ENCODE data around the gene VPS33B. TPM values are rescaled to one million over a fixed set of nuclear protein-coding genes. Genes with fewer than 3 reads are reported as not detected.
A peak's percentile ranks its signal among the peaks of the same experiment; 100 is the strongest.

Gene VPS33B
- total RNA-seq, 1 donor: 8.0 TPM

DNA sequence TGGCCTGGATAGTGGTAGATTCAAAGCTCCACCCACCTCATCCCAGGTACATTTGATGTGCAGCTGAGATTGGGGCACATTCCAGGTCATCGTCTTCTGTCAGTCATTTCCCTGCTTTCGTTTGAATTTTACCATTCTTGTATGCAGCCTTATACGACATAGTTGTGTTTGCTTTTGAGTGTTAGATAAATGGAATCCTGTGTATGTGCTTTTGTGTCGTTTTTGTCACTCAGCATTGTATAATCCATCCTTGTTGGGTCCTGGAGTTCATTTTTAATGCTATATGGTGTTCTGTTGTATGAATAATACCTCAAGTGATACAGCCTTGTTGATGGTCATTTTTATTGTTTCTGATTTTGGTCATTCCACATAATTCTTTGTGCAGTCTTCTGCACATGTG, 60.4 kb downstream of the VPS33B start:
- Histone ChIP-seq H2AFZ (ENCODE audit: low read length) (no peak overlapping the region), H3K4me2 (ENCODE audit: insufficient read depth, low read length) (no peak overlapping the region), H3K36me3 (ENCODE audit: insufficient read depth, low read length) (peaks cover 42% of the 10 kb centered on the region)

DNA sequence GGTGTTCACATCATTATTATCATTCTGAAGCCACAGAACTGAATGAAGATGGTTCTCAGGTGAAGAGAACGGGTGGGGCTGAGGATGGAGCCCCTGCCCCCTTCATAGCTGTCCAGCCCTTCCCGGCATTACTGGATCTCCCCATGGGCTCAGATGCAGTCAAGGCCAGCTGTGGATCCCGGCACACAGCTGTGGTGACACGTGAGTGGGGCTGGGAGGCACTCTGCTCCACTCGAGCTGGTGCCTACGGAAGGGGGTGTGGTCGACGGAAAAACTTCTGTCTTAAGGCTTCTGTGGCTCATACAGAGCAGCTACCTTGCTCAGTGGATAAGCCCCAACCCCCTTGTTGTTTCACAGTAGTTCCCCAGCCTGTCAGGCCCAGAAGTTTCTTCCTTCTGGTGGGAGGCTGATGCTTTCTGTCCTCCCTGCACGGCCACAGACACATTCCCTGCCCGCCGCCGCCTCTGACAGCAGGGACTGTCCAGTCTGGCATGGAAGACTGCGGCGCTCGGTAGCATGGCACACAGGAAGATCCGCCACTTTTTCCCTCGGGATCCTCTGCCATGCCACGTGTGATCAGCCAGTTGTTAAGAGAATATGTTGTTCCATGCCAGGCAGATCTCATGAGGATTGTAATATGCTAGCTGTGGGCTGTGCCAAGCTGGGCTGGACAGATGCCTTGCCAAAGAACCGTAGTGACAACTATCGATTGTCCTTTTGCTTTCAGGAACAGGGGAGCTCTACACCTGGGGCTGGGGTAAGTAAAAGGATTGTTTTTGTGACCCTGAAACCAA, 61.9 kb downstream of the VPS33B start:
- Histone ChIP-seq H3K4me3 (ENCODE audit: insufficient read depth, low read length) (no peak overlapping the region), H3K9me3 (ENCODE audit: low read depth, low read length) (no peaks in the 10 kb centered on the region), H3K4me1 (ENCODE audit: insufficient read depth, low read length) (peaks cover 20% of the 10 kb centered on the region), H3K27me3 (ENCODE audit: insufficient read depth, low read length) (no peaks in the 10 kb centered on the region), H3K79me2 (ENCODE audit: insufficient read depth, low read length) (peaks cover 27% of the 10 kb centered on the region), H3K27ac (ENCODE audit: low read depth, low read length) (no peak overlapping the region), H3K4me2 (ENCODE audit: insufficient read depth, low read length) (no peak overlapping the region), H4K20me1 (ENCODE audit: insufficient read depth, low read length) (no peaks in the 10 kb centered on the region), H2AFZ (ENCODE audit: low read length) (no peak overlapping the region), H3K36me3 (ENCODE audit: insufficient read depth, low read length) (peaks cover 32% of the 10 kb centered on the region)
- TF ChIP-seq, protein P1, sequence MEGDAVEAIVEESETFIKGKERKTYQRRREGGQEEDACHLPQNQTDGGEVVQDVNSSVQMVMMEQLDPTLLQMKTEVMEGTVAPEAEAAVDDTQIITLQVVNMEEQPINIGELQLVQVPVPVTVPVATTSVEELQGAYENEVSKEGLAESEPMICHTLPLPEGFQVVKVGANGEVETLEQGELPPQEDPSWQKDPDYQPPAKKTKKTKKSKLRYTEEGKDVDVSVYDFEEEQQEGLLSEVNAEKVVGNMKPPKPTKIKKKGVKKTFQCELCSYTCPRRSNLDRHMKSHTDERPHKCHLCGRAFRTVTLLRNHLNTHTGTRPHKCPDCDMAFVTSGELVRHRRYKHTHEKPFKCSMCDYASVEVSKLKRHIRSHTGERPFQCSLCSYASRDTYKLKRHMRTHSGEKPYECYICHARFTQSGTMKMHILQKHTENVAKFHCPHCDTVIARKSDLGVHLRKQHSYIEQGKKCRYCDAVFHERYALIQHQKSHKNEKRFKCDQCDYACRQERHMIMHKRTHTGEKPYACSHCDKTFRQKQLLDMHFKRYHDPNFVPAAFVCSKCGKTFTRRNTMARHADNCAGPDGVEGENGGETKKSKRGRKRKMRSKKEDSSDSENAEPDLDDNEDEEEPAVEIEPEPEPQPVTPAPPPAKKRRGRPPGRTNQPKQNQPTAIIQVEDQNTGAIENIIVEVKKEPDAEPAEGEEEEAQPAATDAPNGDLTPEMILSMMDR (IDR thresholded peaks at IDR 0.05; ENCODE audit: extremely low read depth, low read depth, low read length): no peak
- DNase-seq (ENCODE audit: insufficient read length, low spot score, missing footprints): no peak

More for the DNA sequence above, 60.4 kb downstream of the VPS33B start:
- Histone ChIP-seq H3K9me3 (ENCODE audit: low read depth, low read length) (no peaks in the 10 kb centered on the region), H3K4me3 (ENCODE audit: insufficient read depth, low read length) (no peak overlapping the region), H3K79me2 (ENCODE audit: insufficient read depth, low read length) (peaks cover 25% of the 10 kb centered on the region), H3K4me1 (ENCODE audit: insufficient read depth, low read length) (peaks cover 10% of the 10 kb centered on the region), H4K20me1 (ENCODE audit: insufficient read depth, low read length) (no peaks in the 10 kb centered on the region), H3K27ac (ENCODE audit: low read depth, low read length) (no peak overlapping the region), H3K27me3 (ENCODE audit: insufficient read depth, low read length) (no peaks in the 10 kb centered on the region)
- DNase-seq (ENCODE audit: insufficient read length, low spot score, missing footprints): no peak
- TF ChIP-seq, protein P1 (IDR thresholded peaks at IDR 0.05; ENCODE audit: extremely low read depth, low read depth, low read length): no peak

DNA sequence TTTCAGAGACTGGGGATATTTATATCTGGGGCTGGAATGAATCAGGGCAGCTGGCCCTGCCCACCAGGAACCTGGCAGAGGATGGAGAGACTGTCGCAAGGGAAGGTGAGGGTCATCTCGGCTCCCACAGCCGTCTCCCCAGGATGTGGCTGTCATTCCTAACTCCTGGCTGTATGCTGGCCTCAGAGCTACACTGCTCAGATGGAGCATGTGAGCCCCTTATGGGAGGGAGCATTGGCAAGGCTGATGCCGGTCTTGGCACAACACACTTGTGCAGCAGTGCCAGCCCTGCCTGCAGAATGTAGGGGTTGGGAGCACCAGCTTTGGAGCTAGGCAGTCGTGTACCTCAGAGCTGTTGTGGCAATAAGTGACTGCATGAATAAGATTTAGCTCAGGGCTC, 62.5 kb downstream of the VPS33B start:
- Histone ChIP-seq H3K9me3 (ENCODE audit: low read depth, low read length) (no peaks in the 10 kb centered on the region), H3K4me2 (ENCODE audit: insufficient read depth, low read length) (no peak overlapping the region), H3K27me3 (ENCODE audit: insufficient read depth, low read length) (no peaks in the 10 kb centered on the region), H3K36me3 (ENCODE audit: insufficient read depth, low read length) (peaks cover 32% of the 10 kb centered on the region), H3K4me1 (ENCODE audit: insufficient read depth, low read length) (peaks cover 24% of the 10 kb centered on the region), H3K4me3 (ENCODE audit: insufficient read depth, low read length) (no peak overlapping the region), H2AFZ (ENCODE audit: low read length) (no peak overlapping the region), H3K79me2 (ENCODE audit: insufficient read depth, low read length) (peaks cover 27% of the 10 kb centered on the region), H4K20me1 (ENCODE audit: insufficient read depth, low read length) (no peaks in the 10 kb centered on the region), H3K27ac (ENCODE audit: low read depth, low read length) (no peak overlapping the region)
- peak; percentile 86 for DNase-seq (ENCODE audit: insufficient read length, low spot score, missing footprints)
- TF ChIP-seq, protein P1 (IDR thresholded peaks at IDR 0.05; ENCODE audit: extremely low read depth, low read depth, low read length): no peak

DNA sequence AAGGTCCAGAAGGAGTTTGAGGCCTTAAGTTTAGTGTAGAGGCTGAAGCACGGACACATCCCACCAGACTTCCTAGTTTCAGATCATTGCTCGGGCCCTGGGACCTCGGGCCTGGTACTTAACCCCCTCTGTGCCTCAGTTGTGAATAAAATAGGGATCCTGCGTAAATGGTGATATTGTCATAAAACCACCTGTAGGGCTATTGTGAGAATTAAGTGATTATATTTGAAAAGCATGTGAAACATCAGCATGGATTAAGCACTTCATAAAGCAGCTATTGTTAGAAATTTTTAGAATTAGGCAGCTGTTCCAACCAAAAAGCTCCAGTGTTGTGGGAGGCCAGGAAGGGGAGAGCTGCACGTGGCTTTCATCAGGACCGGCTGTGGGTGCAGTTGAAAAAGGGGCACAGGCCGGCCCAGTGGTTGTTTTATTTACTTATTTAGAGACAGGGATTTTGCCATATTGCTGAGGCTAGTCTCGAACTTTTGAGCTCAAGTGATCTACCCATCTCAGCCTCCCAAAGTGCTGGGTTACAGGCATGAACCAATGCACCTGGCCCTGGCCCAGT, 63.3 kb downstream of the VPS33B start:
- Histone ChIP-seq H3K36me3 (ENCODE audit: insufficient read depth, low read length) (peaks cover 31% of the 10 kb centered on the region), H4K20me1 (ENCODE audit: insufficient read depth, low read length) (no peaks in the 10 kb centered on the region), H2AFZ (ENCODE audit: low read length) (no peak overlapping the region), H3K27ac (ENCODE audit: low read depth, low read length) (no peak overlapping the region), H3K9me3 (ENCODE audit: low read depth, low read length) (no peaks in the 10 kb centered on the region), H3K27me3 (ENCODE audit: insufficient read depth, low read length) (no peaks in the 10 kb centered on the region), H3K4me3 (ENCODE audit: insufficient read depth, low read length) (no peak overlapping the region), H3K79me2 (ENCODE audit: insufficient read depth, low read length) (peaks cover 27% of the 10 kb centered on the region), H3K4me1 (ENCODE audit: insufficient read depth, low read length) (peaks cover 27% of the 10 kb centered on the region), H3K4me2 (ENCODE audit: insufficient read depth, low read length) (no peak overlapping the region)
- TF ChIP-seq, protein P1 (IDR thresholded peaks at IDR 0.05; ENCODE audit: extremely low read depth, low read depth, low read length): no peak
- DNase-seq (ENCODE audit: insufficient read length, low spot score, missing footprints): no peak

All from osteoblast (primary cell).